ENCODE measurements around the gene PRRC2B. TPM values are rescaled to one million over a fixed set of nuclear protein-coding genes. Genes with fewer than 3 reads are reported as not detected.

Gene PRRC2B
- total and polyA plus RNA-seq, 2 of the 13 experiments (the other 11 are each of a cell fraction or from before 2014, with no cell fraction given): 20.8 to 37.4 TPM

DNA sequence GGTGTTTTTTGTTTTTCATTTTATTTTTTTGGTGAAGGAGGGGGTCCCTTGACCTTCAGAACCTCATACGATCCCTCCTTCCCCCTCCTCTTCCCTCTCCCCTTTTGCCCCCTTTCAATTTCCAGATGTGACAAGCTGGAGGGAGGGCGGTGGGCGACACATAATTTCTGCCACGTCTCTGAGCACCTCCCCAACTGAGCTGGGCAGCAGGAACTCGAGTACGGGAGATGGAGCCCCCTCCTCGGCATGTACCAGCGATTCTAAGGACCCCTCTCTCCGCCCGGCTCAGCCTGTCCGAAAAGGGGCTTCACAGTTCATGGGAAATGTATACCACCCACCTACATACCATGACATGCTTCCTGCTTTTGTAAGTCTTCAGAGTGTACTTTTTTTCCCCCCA, 52.4 kb downstream of the PRRC2B start:
- H3K27me3 ChIP-seq (ENCODE audit: control insufficient read depth in 1 of 2, insufficient read depth in 2 of 2, low read length in 2 of 2): no peaks in the 10 kb centered on the region
- H3K27ac ChIP-seq (ENCODE audit: extremely low read length, insufficient read depth, low read length): no peak overlapping the region
- no peak overlapping the region for H3K4me3 ChIP-seq (replicated peaks in 1 of 3; ENCODE audit: insufficient read depth in 1 of 3, low read depth in 2 of 3, low read length in 3 of 3)
- H3K9ac ChIP-seq (ENCODE audit: insufficient read depth, low read depth, low read length): no peak overlapping the region
- DNase-seq (ENCODE audit: low spot score) (no peak), ATAC-seq (no peak), FAIRE-seq (no peak)
- H3K9me3 ChIP-seq (ENCODE audit: low read length): no peaks in the 10 kb centered on the region
- in situ Hi-C loops (cut with HindIII; ENCODE audit: extremely low pct_ligation_motif_present, low pct_unique_long_range_greater_than_20kb): no loop called here
- intact Hi-C loops (cut with micrococcal nuclease; ENCODE audit: unreplicated experiment): no loop called here
- no peak overlapping the region for H3K4me2 ChIP-seq (ENCODE audit: low read depth, low read length)
- peaks cover 4% of the 10 kb centered on the region for H3K79me2 ChIP-seq (ENCODE audit: insufficient read depth, low read length)
- H2AFZ ChIP-seq (ENCODE audit: low read length): no peak overlapping the region
- CTCF ChIA-PET (ENCODE audit: low intra/inter-chr PET ratio, low total read pairs): no interaction called here
- WGBS (ENCODE audit: low lambda C conversion rate): 97% methylated on average over 11 of the region's 11 CpGs
- no peaks in the 10 kb centered on the region for H3K4me1 ChIP-seq (ENCODE audit: insufficient read depth, low read length)
- H4K20me1 ChIP-seq (ENCODE audit: insufficient read depth, low read length): 0 out of 2 replicates have a peak, but pooled peaks cover 10% of the 10 kb centered on the region
- TF ChIP-seq RBM22 (optimal IDR thresholded peaks at IDR 0.05; ENCODE audit: low read length): peak; percentile 34
- TF ChIP-seq, protein P1, sequence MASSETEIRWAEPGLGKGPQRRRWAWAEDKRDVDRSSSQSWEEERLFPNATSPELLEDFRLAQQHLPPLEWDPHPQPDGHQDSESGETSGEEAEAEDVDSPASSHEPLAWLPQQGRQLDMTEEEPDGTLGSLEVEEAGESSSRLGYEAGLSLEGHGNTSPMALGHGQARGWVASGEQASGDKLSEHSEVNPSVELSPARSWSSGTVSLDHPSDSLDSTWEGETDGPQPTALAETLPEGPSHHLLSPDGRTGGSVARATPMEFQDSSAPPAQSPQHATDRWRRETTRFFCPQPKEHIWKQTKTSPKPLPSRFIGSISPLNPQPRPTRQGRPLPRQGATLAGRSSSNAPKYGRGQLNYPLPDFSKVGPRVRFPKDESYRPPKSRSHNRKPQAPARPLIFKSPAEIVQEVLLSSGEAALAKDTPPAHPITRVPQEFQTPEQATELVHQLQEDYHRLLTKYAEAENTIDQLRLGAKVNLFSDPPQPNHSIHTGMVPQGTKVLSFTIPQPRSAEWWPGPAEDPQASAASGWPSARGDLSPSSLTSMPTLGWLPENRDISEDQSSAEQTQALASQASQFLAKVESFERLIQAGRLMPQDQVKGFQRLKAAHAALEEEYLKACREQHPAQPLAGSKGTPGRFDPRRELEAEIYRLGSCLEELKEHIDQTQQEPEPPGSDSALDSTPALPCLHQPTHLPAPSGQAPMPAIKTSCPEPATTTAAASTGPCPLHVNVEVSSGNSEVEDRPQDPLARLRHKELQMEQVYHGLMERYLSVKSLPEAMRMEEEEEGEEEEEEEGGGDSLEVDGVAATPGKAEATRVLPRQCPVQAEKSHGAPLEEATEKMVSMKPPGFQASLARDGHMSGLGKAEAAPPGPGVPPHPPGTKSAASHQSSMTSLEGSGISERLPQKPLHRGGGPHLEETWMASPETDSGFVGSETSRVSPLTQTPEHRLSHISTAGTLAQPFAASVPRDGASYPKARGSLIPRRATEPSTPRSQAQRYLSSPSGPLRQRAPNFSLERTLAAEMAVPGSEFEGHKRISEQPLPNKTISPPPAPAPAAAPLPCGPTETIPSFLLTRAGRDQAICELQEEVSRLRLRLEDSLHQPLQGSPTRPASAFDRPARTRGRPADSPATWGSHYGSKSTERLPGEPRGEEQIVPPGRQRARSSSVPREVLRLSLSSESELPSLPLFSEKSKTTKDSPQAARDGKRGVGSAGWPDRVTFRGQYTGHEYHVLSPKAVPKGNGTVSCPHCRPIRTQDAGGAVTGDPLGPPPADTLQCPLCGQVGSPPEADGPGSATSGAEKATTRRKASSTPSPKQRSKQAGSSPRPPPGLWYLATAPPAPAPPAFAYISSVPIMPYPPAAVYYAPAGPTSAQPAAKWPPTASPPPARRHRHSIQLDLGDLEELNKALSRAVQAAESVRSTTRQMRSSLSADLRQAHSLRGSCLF (CRISPR knock-in tag; IDR thresholded peaks at IDR 0.05; ENCODE audit: borderline replicate concordance): no peak
- POLR2A ChIA-PET: no interaction called here
- no TSS peak for BruUV-seq (replicated peaks)
- H3K36me3 ChIP-seq (replicated peaks in 1 of 2; ENCODE audit: control insufficient read depth in 1 of 2, insufficient read depth in 2 of 2, low read length in 2 of 2): peaks cover 41 to 83% of the 10 kb centered on the region in 2 experiments

DNA sequence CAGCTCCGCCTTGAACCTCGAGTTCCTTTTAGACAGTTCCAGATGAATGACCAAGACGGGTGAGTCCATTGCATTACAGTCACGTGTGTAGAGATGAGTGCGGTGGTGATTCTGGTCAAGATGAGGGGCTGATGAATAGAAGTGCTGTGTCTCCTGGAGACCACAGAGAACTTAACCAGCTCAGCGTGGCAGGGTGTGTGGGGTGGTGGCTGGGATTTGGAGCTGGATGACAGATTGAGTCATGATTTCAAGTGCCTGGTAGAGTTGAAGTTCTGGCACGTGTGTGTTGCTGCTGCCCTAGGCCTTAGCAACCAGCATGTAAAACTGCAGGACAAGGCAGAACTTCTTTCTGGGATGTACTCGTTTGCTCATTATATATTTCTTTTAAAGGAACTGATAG, 53.3 kb downstream of the PRRC2B start:
- in situ Hi-C loops (cut with HindIII; ENCODE audit: extremely low pct_ligation_motif_present, low pct_unique_long_range_greater_than_20kb) (no loop called here), intact Hi-C loops (cut with micrococcal nuclease; ENCODE audit: unreplicated experiment) (no loop called here)
- Histone ChIP-seq H3K79me2 (ENCODE audit: insufficient read depth, low read length) (peaks cover 5% of the 10 kb centered on the region), H3K9ac (ENCODE audit: insufficient read depth, low read depth, low read length) (no peak overlapping the region), H3K4me2 (ENCODE audit: low read depth, low read length) (no peak overlapping the region), H3K27me3 (ENCODE audit: control insufficient read depth in 1 of 2, insufficient read depth in 2 of 2, low read length in 2 of 2) (no peaks in the 10 kb centered on the region), H3K36me3 (replicated peaks in 1 of 2; ENCODE audit: control insufficient read depth in 1 of 2, insufficient read depth in 2 of 2, low read length in 2 of 2) (peaks cover 37 to 84% of the 10 kb centered on the region in 2 experiments), H2AFZ (ENCODE audit: low read length) (no peak overlapping the region), H4K20me1 (ENCODE audit: insufficient read depth, low read length) (0 out of 2 replicates have a peak, but pooled peaks cover 13% of the 10 kb centered on the region), H3K4me1 (ENCODE audit: insufficient read depth, low read length) (no peaks in the 10 kb centered on the region), H3K9me3 (ENCODE audit: low read length) (no peaks in the 10 kb centered on the region), H3K4me3 (replicated peaks in 1 of 3; ENCODE audit: insufficient read depth in 1 of 3, low read depth in 2 of 3, low read length in 3 of 3) (no peak overlapping the region), H3K27ac (ENCODE audit: extremely low read length, insufficient read depth, low read length) (no peak overlapping the region)
- TF ChIP-seq NFKB2 (CRISPR knock-in tag; IDR thresholded peaks at IDR 0.05; ENCODE audit: borderline replicate concordance) (no peak), RBM22 (optimal IDR thresholded peaks at IDR 0.05; ENCODE audit: low read length) (peak; percentile 41), TARDBP (CRISPR knock-in tag; IDR thresholded peaks at IDR 0.05) (no peak)
- TF ChIP-seq, protein P2, sequence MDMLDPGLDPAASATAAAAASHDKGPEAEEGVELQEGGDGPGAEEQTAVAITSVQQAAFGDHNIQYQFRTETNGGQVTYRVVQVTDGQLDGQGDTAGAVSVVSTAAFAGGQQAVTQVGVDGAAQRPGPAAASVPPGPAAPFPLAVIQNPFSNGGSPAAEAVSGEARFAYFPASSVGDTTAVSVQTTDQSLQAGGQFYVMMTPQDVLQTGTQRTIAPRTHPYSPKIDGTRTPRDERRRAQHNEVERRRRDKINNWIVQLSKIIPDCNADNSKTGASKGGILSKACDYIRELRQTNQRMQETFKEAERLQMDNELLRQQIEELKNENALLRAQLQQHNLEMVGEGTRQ (IDR thresholded peaks at IDR 0.05; ENCODE audit: low read depth, low read length): no peak
- TF ChIP-seq, protein P2 (CRISPR knock-in tag; IDR thresholded peaks at IDR 0.05; ENCODE audit: borderline replicate concordance): no peak
- DNase-seq (ENCODE audit: low spot score) (no peak), ATAC-seq (no peak), FAIRE-seq (no peak)
- ChIA-PET POLR2A (no interaction called here), CTCF (ENCODE audit: low intra/inter-chr PET ratio, low total read pairs) (no interaction called here)
- 96% methylated on average over 8 of the region's 8 CpGs for WGBS (ENCODE audit: low lambda C conversion rate)
- TSS peak; percentile 4 for BruUV-seq (replicated peaks)
